WTC11 (cell line): Measurements from ENCODE around the gene ATP2B2.

Experiments used
- JUN ChIP-seq: sonication (generic); formaldehyde crosslinking; IDR thresholded peaks from 2 replicates; pipeline ENCODE4 v1.8.0; 2023; ENCODE audit warnings: mild to moderate bottlenecking, missing genetic modification reagents
- NFYB ChIP-seq: sonication (generic); formaldehyde crosslinking; conservative IDR thresholded peaks from 2 replicates; pipeline ENCODE4 v1.8.0; 2022; ENCODE audit warnings: low read depth, missing genetic modification reagents
- NR2C2 ChIP-seq: sonication (generic); formaldehyde crosslinking; IDR thresholded peaks from 2 replicates; pipeline ENCODE4 v1.8.0; 2022; ENCODE audit warnings: mild to moderate bottlenecking, missing genetic modification reagents
- OVOL2 ChIP-seq: fragments of 250-450 bp; sonication (Bioruptor Pico); IDR thresholded peaks from 2 replicates; pipeline ENCODE4 v1.9.0; 2021; ENCODE audit warnings: mild to moderate bottlenecking, borderline replicate concordance
- PRRX2 ChIP-seq: fragments of 250-450 bp; sonication (Bioruptor Pico); IDR thresholded peaks from 2 replicates; pipeline ENCODE4 v1.8.0; 2021; ENCODE audit warnings: mild to moderate bottlenecking
- SP1 ChIP-seq: sonication (generic); formaldehyde crosslinking; conservative IDR thresholded peaks from 2 replicates; pipeline ENCODE4 v1.8.1; 2022; ENCODE audit warnings: missing genetic modification reagents
- TP53 ChIP-seq: sonication (generic); formaldehyde crosslinking; IDR thresholded peaks from 2 replicates; pipeline ENCODE4 v1.8.1; 2023; ENCODE audit warnings: mild to moderate bottlenecking, missing genetic modification reagents
- ZNF416 ChIP-seq: fragments of 250-450 bp; sonication (Bioruptor Pico); IDR thresholded peaks from 2 replicates; pipeline ENCODE4 v1.9.0; 2021; ENCODE audit warnings: mild to moderate bottlenecking, inconsistent platforms
- ZNF423 ChIP-seq: fragments of 250-450 bp; sonication (Bioruptor Pico); IDR thresholded peaks from 2 replicates; pipeline ENCODE4 v2.1.2; 2022; ENCODE audit warnings: mild to moderate bottlenecking, moderate library complexity
- TF ChIP-seq, protein P1 (sequence below): fragments of 200-600 bp; IDR thresholded peaks from 2 replicates; pipeline ENCODE4 v1.8.0; 2022; ENCODE audit warnings: antibody characterized with exemption
- TF ChIP-seq, protein P2 (sequence below): sonication (generic); formaldehyde crosslinking; IDR thresholded peaks from 2 replicates; pipeline ENCODE4 v1.8.1; 2022; ENCODE audit warnings: low read depth, missing genetic modification reagents, borderline replicate concordance
- TF ChIP-seq, protein P3 (sequence below): sonication (generic); formaldehyde crosslinking; IDR thresholded peaks from 2 replicates; pipeline ENCODE4 v1.8.1; 2022; ENCODE audit warnings: missing genetic modification reagents, borderline replicate concordance
- TF ChIP-seq, protein P4 (sequence below): sonication (generic); formaldehyde crosslinking; IDR thresholded peaks from 2 replicates; pipeline ENCODE4 v1.8.1; 2022; ENCODE audit warnings: mild to moderate bottlenecking, missing genetic modification reagents, moderate library complexity, borderline replicate concordance

DNA sequence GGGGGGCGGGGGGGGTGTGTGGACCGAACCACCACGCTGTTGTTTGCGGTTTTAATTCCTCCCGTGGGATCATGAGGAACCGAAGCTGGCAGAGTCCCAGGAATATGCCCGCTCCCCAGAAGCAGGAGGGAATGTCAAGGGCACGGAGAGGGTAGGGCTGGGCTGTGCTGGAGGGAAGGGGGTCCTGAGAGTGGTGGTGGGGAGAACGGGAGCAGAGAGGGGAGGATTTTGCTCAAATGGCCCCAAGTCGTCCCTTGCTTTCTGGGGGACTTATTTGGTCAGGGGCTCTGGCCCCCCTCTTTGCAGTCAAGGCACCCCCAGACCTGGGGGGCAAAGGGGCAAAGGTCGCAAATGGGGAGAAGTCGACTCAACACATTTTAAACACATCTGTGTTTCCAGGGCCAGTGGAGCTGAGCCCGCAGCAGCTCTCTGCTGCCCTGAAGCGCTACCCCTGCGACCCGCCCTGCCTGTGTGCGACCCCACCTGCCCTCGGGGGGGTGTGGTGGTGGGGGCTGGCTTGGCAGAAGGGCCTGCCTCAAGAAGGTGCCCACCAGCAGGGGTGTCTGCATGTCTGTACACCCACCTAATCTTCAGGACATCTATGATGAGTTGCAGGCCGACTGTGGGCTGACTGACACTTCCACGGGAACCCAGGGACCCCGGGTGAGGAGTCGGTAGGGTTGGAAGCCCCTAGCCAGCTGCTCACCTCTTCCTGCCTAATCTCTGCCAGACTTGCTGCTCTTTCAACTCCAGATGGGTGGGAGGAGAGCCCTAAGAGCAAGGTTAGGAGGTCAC, 602 bp upstream of the ATP2B2 start:
- no peak for TF ChIP-seq NR2C2 (CRISPR knock-in tag)
- TF ChIP-seq, protein P1, sequence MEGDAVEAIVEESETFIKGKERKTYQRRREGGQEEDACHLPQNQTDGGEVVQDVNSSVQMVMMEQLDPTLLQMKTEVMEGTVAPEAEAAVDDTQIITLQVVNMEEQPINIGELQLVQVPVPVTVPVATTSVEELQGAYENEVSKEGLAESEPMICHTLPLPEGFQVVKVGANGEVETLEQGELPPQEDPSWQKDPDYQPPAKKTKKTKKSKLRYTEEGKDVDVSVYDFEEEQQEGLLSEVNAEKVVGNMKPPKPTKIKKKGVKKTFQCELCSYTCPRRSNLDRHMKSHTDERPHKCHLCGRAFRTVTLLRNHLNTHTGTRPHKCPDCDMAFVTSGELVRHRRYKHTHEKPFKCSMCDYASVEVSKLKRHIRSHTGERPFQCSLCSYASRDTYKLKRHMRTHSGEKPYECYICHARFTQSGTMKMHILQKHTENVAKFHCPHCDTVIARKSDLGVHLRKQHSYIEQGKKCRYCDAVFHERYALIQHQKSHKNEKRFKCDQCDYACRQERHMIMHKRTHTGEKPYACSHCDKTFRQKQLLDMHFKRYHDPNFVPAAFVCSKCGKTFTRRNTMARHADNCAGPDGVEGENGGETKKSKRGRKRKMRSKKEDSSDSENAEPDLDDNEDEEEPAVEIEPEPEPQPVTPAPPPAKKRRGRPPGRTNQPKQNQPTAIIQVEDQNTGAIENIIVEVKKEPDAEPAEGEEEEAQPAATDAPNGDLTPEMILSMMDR: no peak
- TF ChIP-seq TP53 (CRISPR knock-in tag): no peak
- TF ChIP-seq, protein P2, sequence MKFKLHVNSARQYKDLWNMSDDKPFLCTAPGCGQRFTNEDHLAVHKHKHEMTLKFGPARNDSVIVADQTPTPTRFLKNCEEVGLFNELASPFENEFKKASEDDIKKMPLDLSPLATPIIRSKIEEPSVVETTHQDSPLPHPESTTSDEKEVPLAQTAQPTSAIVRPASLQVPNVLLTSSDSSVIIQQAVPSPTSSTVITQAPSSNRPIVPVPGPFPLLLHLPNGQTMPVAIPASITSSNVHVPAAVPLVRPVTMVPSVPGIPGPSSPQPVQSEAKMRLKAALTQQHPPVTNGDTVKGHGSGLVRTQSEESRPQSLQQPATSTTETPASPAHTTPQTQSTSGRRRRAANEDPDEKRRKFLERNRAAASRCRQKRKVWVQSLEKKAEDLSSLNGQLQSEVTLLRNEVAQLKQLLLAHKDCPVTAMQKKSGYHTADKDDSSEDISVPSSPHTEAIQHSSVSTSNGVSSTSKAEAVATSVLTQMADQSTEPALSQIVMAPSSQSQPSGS: no peak
- no peak for TF ChIP-seq NFYB (CRISPR knock-in tag)
- no peak for TF ChIP-seq PRRX2 (CRISPR knock-in tag)
- no peak for TF ChIP-seq ZNF416 (CRISPR knock-in tag)
- TF ChIP-seq SP1 (CRISPR knock-in tag): no peak
- no peak for TF ChIP-seq JUN
- TF ChIP-seq OVOL2 (CRISPR knock-in tag): no peak
- TF ChIP-seq, protein P3, sequence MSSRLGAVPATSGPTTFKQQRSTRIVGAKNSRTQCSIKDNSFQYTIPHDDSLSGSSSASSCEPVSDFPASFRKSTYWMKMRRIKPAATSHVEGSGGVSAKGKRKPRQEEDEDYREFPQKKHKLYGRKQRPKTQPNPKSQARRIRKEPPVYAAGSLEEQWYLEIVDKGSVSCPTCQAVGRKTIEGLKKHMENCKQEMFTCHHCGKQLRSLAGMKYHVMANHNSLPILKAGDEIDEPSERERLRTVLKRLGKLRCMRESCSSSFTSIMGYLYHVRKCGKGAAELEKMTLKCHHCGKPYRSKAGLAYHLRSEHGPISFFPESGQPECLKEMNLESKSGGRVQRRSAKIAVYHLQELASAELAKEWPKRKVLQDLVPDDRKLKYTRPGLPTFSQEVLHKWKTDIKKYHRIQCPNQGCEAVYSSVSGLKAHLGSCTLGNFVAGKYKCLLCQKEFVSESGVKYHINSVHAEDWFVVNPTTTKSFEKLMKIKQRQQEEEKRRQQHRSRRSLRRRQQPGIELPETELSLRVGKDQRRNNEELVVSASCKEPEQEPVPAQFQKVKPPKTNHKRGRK: no peak
- TF ChIP-seq, protein P4, sequence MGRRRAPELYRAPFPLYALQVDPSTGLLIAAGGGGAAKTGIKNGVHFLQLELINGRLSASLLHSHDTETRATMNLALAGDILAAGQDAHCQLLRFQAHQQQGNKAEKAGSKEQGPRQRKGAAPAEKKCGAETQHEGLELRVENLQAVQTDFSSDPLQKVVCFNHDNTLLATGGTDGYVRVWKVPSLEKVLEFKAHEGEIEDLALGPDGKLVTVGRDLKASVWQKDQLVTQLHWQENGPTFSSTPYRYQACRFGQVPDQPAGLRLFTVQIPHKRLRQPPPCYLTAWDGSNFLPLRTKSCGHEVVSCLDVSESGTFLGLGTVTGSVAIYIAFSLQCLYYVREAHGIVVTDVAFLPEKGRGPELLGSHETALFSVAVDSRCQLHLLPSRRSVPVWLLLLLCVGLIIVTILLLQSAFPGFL (CRISPR knock-in tag): no peak
- no peak for TF ChIP-seq ZNF423
